ENCODE data around the gene SLC16A10. TPM values are rescaled to one million over a fixed set of nuclear protein-coding genes. Genes with fewer than 3 reads are reported as not detected.
A peak's percentile ranks its signal among the peaks of the same experiment; 100 is the strongest.
"Not testable (repeated sequence)": the region's sequence is repeated elsewhere in the genome, so short reads cannot be mapped to it uniquely, and the experiment has no call there.

Gene SLC16A10
- total RNA-seq, 2 experiments from 2014 or later, result 11.5 to 12.2 TPM

- ChIA-PET POLR2A (no interaction called here), CTCF (interaction anchor here (0.7 to 1.2 kb wide), 2 partner anchors 26 to 157 kb away, joined by 3 read pairs; no protein-coding TSS in a partner anchor)
- H3K27ac Mint-ChIP-seq, result no peak overlapping the region
- TF ChIP-seq, protein P1, sequence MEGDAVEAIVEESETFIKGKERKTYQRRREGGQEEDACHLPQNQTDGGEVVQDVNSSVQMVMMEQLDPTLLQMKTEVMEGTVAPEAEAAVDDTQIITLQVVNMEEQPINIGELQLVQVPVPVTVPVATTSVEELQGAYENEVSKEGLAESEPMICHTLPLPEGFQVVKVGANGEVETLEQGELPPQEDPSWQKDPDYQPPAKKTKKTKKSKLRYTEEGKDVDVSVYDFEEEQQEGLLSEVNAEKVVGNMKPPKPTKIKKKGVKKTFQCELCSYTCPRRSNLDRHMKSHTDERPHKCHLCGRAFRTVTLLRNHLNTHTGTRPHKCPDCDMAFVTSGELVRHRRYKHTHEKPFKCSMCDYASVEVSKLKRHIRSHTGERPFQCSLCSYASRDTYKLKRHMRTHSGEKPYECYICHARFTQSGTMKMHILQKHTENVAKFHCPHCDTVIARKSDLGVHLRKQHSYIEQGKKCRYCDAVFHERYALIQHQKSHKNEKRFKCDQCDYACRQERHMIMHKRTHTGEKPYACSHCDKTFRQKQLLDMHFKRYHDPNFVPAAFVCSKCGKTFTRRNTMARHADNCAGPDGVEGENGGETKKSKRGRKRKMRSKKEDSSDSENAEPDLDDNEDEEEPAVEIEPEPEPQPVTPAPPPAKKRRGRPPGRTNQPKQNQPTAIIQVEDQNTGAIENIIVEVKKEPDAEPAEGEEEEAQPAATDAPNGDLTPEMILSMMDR (IDR thresholded peaks at IDR 0.05), result no peak
- H3K4me1 Mint-ChIP-seq (ENCODE audit: low read depth), result peaks cover 7% of the 10 kb centered on the region
- intact Hi-C loops (cut with micrococcal nuclease), result no loop called here
- H3K9me3 Mint-ChIP-seq, result no peaks in the 10 kb centered on the region
- peaks cover 7% of the 10 kb centered on the region for H3K36me3 Mint-ChIP-seq (ENCODE audit: low read depth)
- ATAC-seq (peak; percentile 86), DNase-seq (no peak)
- H3K4me3 Mint-ChIP-seq, result no peak overlapping the region
- H3K27me3 Mint-ChIP-seq, result no peaks in the 10 kb centered on the region
Observed at GRCh38 chr6:111183702-111184517, 96.6 kb downstream of the SLC16A10 start.

DNA sequence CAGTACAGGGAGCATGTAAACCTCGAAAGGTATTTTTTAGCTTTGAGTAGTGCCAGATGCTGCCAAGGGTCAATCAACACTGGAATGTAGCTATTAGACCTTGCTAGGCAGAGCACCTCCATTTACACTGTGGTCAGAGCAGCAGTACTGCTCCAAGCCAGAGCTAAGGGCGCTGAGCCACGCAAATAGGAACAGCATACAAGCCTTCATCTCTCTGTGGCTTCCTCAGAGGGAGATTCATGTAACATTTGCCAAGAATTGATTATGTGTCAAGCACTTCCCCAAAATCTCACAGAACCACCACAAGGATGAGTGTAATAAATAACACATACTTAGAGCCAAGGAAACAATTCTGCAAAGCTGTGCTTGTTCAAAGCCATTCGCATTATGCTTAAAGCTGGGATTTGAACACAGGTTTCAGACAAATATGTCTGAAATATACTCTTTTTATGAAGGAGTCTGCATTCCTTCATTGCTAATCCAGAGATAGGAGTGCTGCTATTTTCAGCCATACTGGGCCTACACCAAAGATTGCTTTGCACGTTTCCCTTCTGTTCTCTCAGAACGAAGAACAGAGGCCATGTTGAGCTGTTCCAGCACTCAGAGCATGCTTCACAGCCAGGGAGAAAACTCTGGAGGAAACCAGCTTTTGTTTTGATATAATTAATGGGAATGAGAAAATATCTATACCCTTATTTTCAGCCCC lies 97.7 kb downstream of the SLC16A10 start:
- intact Hi-C loops (cut with micrococcal nuclease), result no loop called here
- no peak for DNase-seq
- Mint-ChIP-seq H3K9me3 (peaks cover 4% of the 10 kb centered on the region), H3K36me3 (ENCODE audit: low read depth) (peaks cover 4% of the 10 kb centered on the region), H3K4me3 (no peak overlapping the region), H3K4me1 (ENCODE audit: low read depth) (peaks cover 7% of the 10 kb centered on the region), H3K27me3 (no peaks in the 10 kb centered on the region), H3K27ac (no peak overlapping the region)
- ChIA-PET POLR2A (interaction anchor here (0.6 kb wide), 1 partner anchor 126 kb away, joined by 3 read pairs; no protein-coding TSS in a partner anchor), CTCF (interaction anchor here (0.7 to 1.2 kb wide), 5 partner anchors 25 to 174 kb away, joined by 3 to 4 read pairs (median 3); a partner anchor contains a TSS)
- TF ChIP-seq, protein P1 (IDR thresholded peaks at IDR 0.05), result no peak
- ATAC-seq, result no peak

DNA sequence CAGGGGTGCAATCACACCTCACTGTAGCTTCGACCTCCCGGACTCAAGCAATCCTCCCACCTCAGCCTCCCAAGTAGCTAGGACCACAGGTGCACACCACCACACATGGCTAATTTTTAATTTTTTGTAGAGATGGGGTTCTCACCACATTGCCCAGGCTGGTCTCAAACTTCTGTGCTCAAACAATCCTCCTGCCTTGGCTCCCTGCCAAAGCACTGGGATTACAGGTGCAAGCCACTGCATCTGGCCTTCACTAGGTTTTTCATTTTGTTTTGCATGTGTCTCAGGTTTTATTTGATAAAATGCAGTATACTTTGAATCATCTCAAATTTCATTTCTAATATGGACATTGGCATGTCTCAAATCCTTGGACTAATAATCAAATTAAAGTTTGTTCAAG lies 98.7 kb downstream of the SLC16A10 start:
- TF ChIP-seq, protein P1 (IDR thresholded peaks at IDR 0.05), result no peak
- POLR2A ChIA-PET, result interaction anchor here (0.6 kb wide), 1 partner anchor 125 kb away, joined by 3 read pairs; no protein-coding TSS in a partner anchor
- Mint-ChIP-seq H3K4me3 (no peak overlapping the region), H3K4me1 (ENCODE audit: low read depth) (peaks cover 7% of the 10 kb centered on the region), H3K27ac (no peak overlapping the region), H3K9me3 (peaks cover 9% of the 10 kb centered on the region), H3K27me3 (no peaks in the 10 kb centered on the region), H3K36me3 (ENCODE audit: low read depth) (peaks cover 4% of the 10 kb centered on the region)
- CTCF ChIA-PET, result no interaction called here
- intact Hi-C loops (cut with micrococcal nuclease), result no loop called here
- no peak for DNase-seq
- ATAC-seq, result no peak

- ATAC-seq (no peak), DNase-seq (no peak)
- H3K4me1 Mint-ChIP-seq (ENCODE audit: low read depth), result peaks cover 7% of the 10 kb centered on the region
- CTCF ChIA-PET, result interaction anchor here (0.8 kb wide), 1 partner anchor 176 kb away, joined by 3 read pairs; no protein-coding TSS in a partner anchor
- H3K9me3 Mint-ChIP-seq, result peaks cover 11% of the 10 kb centered on the region
- H3K4me3 Mint-ChIP-seq, result no peak overlapping the region
- H3K27ac Mint-ChIP-seq, result no peak overlapping the region
- TF ChIP-seq, protein P1 (IDR thresholded peaks at IDR 0.05), result no peak
- H3K27me3 Mint-ChIP-seq, result no peaks in the 10 kb centered on the region
- H3K36me3 Mint-ChIP-seq (ENCODE audit: low read depth), result peaks cover 13% of the 10 kb centered on the region
- intact Hi-C loops (cut with micrococcal nuclease), result no loop called here
- POLR2A ChIA-PET, result no interaction called here
Observed at GRCh38 chr6:111187874-111188273, 100.6 kb downstream of the SLC16A10 start.

- H3K27ac Mint-ChIP-seq; DNase-seq; H3K4me1 Mint-ChIP-seq (ENCODE audit: low read depth); H3K27me3 Mint-ChIP-seq; H3K4me3 Mint-ChIP-seq; POLR2A ChIA-PET; ATAC-seq; intact Hi-C loops (cut with micrococcal nuclease): not testable (repeated sequence)
- Mint-ChIP-seq H3K9me3 (peaks cover 11% of the 10 kb centered on the region), H3K36me3 (ENCODE audit: low read depth) (peaks cover 13% of the 10 kb centered on the region)
- CTCF ChIA-PET, result interaction anchor here (0.6 to 1.3 kb wide), 3 partner anchors 117 to 358 kb away, joined by 3 read pairs; no protein-coding TSS in a partner anchor
Observed at GRCh38 chr6:111189666-111190210, 102.4 kb downstream of the SLC16A10 start.
